GM12878 (cell line): ENCODE results near the gene HSPA1A. TPM values are rescaled to one million over a fixed set of nuclear protein-coding genes. Genes with fewer than 3 reads are reported as not detected.

ENCODE experiments used
- CEBPB ChIP-seq, 2 experiments: fragments of 150-350 bp in 1 of 2; IDR thresholded peaks; 2 replicates each; pipeline ENCODE4 v1.6.1; 2012 to 2014; ENCODE audit warnings: low read depth in 2 of 2, low read length in 2 of 2, borderline replicate concordance in 1 of 2, inconsistent platforms in 1 of 2
- HCFC1 ChIP-seq: fragments of 150-350 bp; IDR thresholded peaks from 2 replicates; pipeline ENCODE4 v1.6.1; 2014; ENCODE audit warnings: low read length
- HDGF ChIP-seq: fragments of 450-650 bp; IDR thresholded peaks from 2 replicates; pipeline ENCODE4 v1.6.1; 2016; ENCODE audit warnings: antibody characterized with exemption
- IRF3 ChIP-seq: fragments of 450-650 bp; IDR thresholded peaks from 2 replicates; pipeline ENCODE4 v1.6.1; 2014; ENCODE audit warnings: mild to moderate bottlenecking
- IRF4 ChIP-seq: IDR thresholded peaks from 2 replicates; pipeline ENCODE4 v1.6.1; 2011; ENCODE audit warnings: low read depth, low read length
- KLF5 ChIP-seq: fragments of 450-650 bp; IDR thresholded peaks from 2 replicates; pipeline ENCODE4 v1.6.1; 2014; ENCODE audit warnings: mild to moderate bottlenecking; ENCODE audit not compliant: partially characterized antibody
- MXI1 ChIP-seq: fragments of 150-350 bp; IDR thresholded peaks from 2 replicates; pipeline ENCODE4 v1.6.1; 2011; ENCODE audit warnings: low read depth, mild to moderate bottlenecking, inconsistent platforms, low read length, improper control_type of control experiment
- NRF1 ChIP-seq: conservative IDR thresholded peaks from 2 replicates; pipeline ENCODE4 v1.6.1; 2011; ENCODE audit warnings: mild to moderate bottlenecking, low read depth, low read length, improper control_type of control experiment
- TAF1 ChIP-seq: IDR thresholded peaks from 2 replicates; pipeline ENCODE4 v1.6.1; 2011; ENCODE audit warnings: mild to moderate bottlenecking, low read depth, low read length, borderline replicate concordance
- TCF12 ChIP-seq: IDR thresholded peaks from 2 replicates; pipeline ENCODE4 v1.6.1; 2011; ENCODE audit warnings: low read depth, mild to moderate bottlenecking, low read length
- ZSCAN29 ChIP-seq: fragments of 450-650 bp; IDR thresholded peaks from 2 replicates; pipeline ENCODE4 v1.6.1; 2017; ENCODE audit warnings: mild to moderate bottlenecking, moderate library complexity
- polyA plus RNA-seq, 11 experiments: library from polyadenylated mRNA; depleted of rRNA in 4 of 11; unstranded in 6 of 11; stranded (reverse) in 5 of 11; fragments of >200 nt; fragmentation: Nextera tagmentation in 4 of 11; fragmentation: Illumina TruSeq in 1 of 11; extraction: Ambion mirVana in 4 of 11; extraction: Trizol in 1 of 11; gene quantifications; 1 replicate in 1 of 11; 2 replicates in 10 of 11; pipeline versions ENCODE4 v1.2.1 to v1.2.3, GENCODE V29; 2011 to 2016; ENCODE audit warnings: inconsistent platforms in 2 of 11, missing spikeins in 2 of 11, low read depth in 1 of 11
- total RNA-seq, 4 experiments: library from RNA; depleted of rRNA in 3 of 4; stranded (reverse); fragments of >200 nt in 3 of 4; fragmentation: Illumina TruSeq in 1 of 4; extraction: Trizol in 1 of 4; gene quantifications; 2 replicates each; pipeline versions ENCODE4 v1.2.1 to v1.2.3, GENCODE V29; 2013 to 2021

HSPA1A gene
- total and polyA plus RNA-seq, 10 of the 15 experiments (the other 5 are each of a cell fraction or from before 2014, with no cell fraction given) = 0.29 to 51.8 (median 17.5) TPM

DNA sequence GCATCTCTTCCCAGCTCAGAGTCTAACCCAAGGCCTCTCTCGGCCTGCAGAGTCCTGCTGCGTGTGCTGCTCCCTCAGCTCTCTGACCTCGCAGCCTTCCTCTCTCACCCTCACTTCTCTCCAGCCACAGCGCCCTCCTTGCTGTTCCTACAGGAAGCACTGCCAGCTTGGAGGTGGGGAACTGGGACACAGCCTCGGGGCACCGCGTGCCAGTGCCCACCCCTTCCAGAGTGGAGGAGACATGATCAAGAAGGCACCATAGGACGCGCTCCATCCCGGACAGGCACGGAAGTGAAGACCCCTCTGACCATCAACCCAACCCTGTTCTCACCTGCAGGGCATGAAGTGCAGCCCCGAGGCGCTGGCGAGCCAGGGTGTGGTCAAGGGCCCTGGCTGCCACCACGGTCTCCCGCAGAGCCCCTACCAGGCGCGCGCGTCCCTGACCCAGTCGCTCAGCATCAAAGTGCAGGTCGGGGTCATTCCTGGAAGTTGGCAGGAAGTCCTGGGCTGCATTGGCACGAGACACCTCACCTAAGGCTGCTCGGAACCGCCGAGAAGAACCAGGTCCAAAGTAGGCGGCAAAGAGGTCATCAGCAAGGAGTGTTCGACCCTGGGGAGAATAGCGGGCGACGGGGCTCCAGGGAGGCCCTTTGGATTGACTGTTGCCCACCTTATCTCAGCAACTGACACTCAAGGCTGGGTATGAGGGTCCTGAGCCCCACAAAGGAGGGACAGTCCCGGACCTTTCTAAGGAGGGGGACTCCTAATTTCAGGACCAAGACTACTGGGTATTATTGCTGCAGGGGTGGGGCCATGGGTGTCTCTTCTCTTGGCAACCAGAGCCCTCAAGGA lies 39.5 kb upstream of the HSPA1A start (continued):
- TF ChIP-seq MXI1 (no peak), ZSCAN29 (no peak), KLF5 (no peak), IRF3 (no peak), HDGF (no peak), CEBPB (IDR thresholded peaks at IDR 0.05; ENCODE audit: borderline replicate concordance in 1 of 2, low read depth in 2 of 2, low read length in 2 of 2) (no peak), IRF4 (no peak), HCFC1 (no peak), TCF12 (no peak), NRF1 (no peak), TAF1 (no peak)
